GM12874 (cell line): ENCODE measurements around the gene HOXC13.

Source experiments
- CTCF ChIP-seq: IDR thresholded peaks from 2 replicates; pipeline ENCODE4 v1.5.1; 2011; ENCODE audit warnings: low read depth, mild to moderate bottlenecking, control low read depth, low read length, moderate library complexity; ENCODE audit not compliant: insufficient read depth

HOXC13 gene

GRCh38 chr12:53978477-53979356 is 40.1 kb downstream of the HOXC13 start:
- TF ChIP-seq CTCF, result no peak

- no peak for TF ChIP-seq CTCF
These were observed 41.6 kb downstream of the HOXC13 start for GRCh38 chr12:53980104-53980801.

GRCh38 chr12:53980802-53981496 is 42.3 kb downstream of the HOXC13 start:
- TF ChIP-seq CTCF, result no peak

GRCh38 chr12:53981634-53982565 is 43.3 kb downstream of the HOXC13 start:
- TF ChIP-seq CTCF, result no peak

GRCh38 chr12:53982648-53983567 is 44.3 kb downstream of the HOXC13 start:
- no peak for TF ChIP-seq CTCF

DNA sequence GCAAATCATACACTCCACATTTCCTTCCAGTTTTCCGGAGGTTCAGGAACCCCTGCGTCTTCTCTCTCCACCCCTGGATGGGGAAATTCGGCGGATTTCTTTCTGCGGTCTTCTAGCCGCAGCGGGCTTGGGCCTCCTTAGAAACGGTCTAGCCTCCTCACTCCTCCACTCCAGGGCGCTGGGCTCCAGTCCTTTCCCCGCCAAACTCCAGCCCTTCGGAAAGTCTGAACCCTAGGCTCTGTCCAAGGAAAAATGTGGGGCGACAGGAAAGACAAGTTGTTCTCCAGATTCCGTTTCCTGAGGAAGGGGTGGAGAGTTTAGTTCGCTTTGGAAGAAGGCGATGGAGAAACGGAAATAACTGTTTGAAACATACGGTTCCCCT is 44.9 kb downstream of the HOXC13 start:
- TF ChIP-seq CTCF, result no peak
